Measurements from ENCODE around the gene RNH1.
"Not testable (repeated sequence)": the region's sequence is repeated elsewhere in the genome, so short reads cannot be mapped to it uniquely, and the experiment has no call there.

Gene RNH1

GRCh38 chr11:516918-517685, 10.1 kb upstream of the RNH1 start:
- not testable (repeated sequence) for DNase-seq

- DNase-seq, result no peak
Observed at GRCh38 chr11:516400-516799, 9.4 kb upstream of the RNH1 start.

- DNase-seq, result no peak
Observed at GRCh38 chr11:515131-515530, 8.1 kb upstream of the RNH1 start.

- no peak for DNase-seq
Observed at GRCh38 chr11:514606-515005, 7.6 kb upstream of the RNH1 start.

GRCh38 chr11:512761-513595, 5.9 kb upstream of the RNH1 start:
- DNase-seq, result no peak

- no peak for DNase-seq
Observed at GRCh38 chr11:508956-509355, 1.9 kb upstream of the RNH1 start.

GRCh38 chr11:507727-508515, 879 bp upstream of the RNH1 start:
- no peak for DNase-seq

- DNase-seq, result peak; percentile 94 to 99
Observed at GRCh38 chr11:506238-506994, 626 bp downstream of the RNH1 start.

GRCh38 chr11:504994-505344, 2.1 kb downstream of the RNH1 start:
- no peak for DNase-seq

- DNase-seq, result no peak
Observed at GRCh38 chr11:504053-504993, 2.7 kb downstream of the RNH1 start.

GRCh38 chr11:503179-503981, 3.7 kb downstream of the RNH1 start:
- DNase-seq, result no peak

GRCh38 chr11:502288-503178, 4.5 kb downstream of the RNH1 start:
- DNase-seq, result no peak

- DNase-seq, result no peak
Observed at GRCh38 chr11:501683-502287, 5.3 kb downstream of the RNH1 start.

- DNase-seq, result no peak
Observed at GRCh38 chr11:501001-501682, 5.9 kb downstream of the RNH1 start.

GRCh38 chr11:499201-500076, 7.6 kb downstream of the RNH1 start:
- DNase-seq, result no peak

- DNase-seq, result no peak
Observed at GRCh38 chr11:498297-499181, 8.5 kb downstream of the RNH1 start.
